Thymus (tissue), 11 donors: ENCODE data around the gene MCIDAS. TPM values are rescaled to one million over a fixed set of nuclear protein-coding genes. Genes with fewer than 3 reads are reported as not detected.

ENCODE experiments used
- DNase-seq, 9 donors: peaks; one replicate each; pipeline ENCODE4 v3.0.0-alpha.2; 2013; ENCODE audit warnings: low spot score in 9 of 9, low read depth in 6 of 9, missing footprints in 1 of 9
- H3K27ac ChIP-seq, 2 donors: one replicate each; pipeline ENCODE4 v1.5.1; 2013; ENCODE audit warnings: control low read depth in 1 of 2, low read depth in 1 of 2, low read length in 1 of 2, mild to moderate bottlenecking in 1 of 2, moderate library complexity in 1 of 2
- H3K27me3 ChIP-seq, 2 donors: one replicate each; pipeline ENCODE4 v1.5.1; 2013; ENCODE audit warnings: low read length in 1 of 2; ENCODE audit not compliant: control insufficient read depth in 2 of 2, insufficient read depth in 1 of 2
- H3K36me3 ChIP-seq, 2 donors: one replicate each; pipeline ENCODE4 v1.5.1; 2013; ENCODE audit warnings: low read length in 1 of 2, mild to moderate bottlenecking in 1 of 2, moderate library complexity in 1 of 2; ENCODE audit not compliant: control insufficient read depth in 2 of 2, insufficient read depth in 2 of 2
- H3K4me1 ChIP-seq, 2 donors: one replicate each; pipeline ENCODE4 v1.5.1; 2013; ENCODE audit warnings: low read length in 2 of 2; ENCODE audit not compliant: control insufficient read depth in 2 of 2, insufficient read depth in 2 of 2
- H3K4me3 ChIP-seq, 2 donors: one replicate each; pipeline ENCODE4 v1.5.1; 2013; ENCODE audit warnings: low read length in 2 of 2, control low read depth in 1 of 2, mild to moderate bottlenecking in 1 of 2
- H3K9me3 ChIP-seq, 2 donors: one replicate each; pipeline ENCODE4 v1.5.1; 2013; ENCODE audit warnings: low read length in 1 of 2, mild to moderate bottlenecking in 1 of 2; ENCODE audit not compliant: control insufficient read depth in 2 of 2, insufficient read depth in 1 of 2
- WGBS: extraction: QIAGEN DNeasy Blood & Tissue Kit; methylation state at CpG from one replicate; pipeline ENCODE4 v1.1.7; 2013; 5-methylcytosine and 5-hydroxymethylcytosine counted together
- polyA plus RNA-seq: library from polyadenylated mRNA; stranded (reverse); fragments of 200-250 nt; gene quantifications from one replicate; pipeline ENCODE4 v1.2.3, GENCODE V29; 2013
- total RNA-seq: library from RNA; stranded (reverse); fragments of 120-200 nt; gene quantifications from one replicate; pipeline ENCODE4 v1.2.4, GENCODE V29; 2013
- donor health status: healthy.

The MCIDAS gene
- total and polyA plus RNA-seq, 2 donors = 0.11 TPM; not detected in 1

DNA sequence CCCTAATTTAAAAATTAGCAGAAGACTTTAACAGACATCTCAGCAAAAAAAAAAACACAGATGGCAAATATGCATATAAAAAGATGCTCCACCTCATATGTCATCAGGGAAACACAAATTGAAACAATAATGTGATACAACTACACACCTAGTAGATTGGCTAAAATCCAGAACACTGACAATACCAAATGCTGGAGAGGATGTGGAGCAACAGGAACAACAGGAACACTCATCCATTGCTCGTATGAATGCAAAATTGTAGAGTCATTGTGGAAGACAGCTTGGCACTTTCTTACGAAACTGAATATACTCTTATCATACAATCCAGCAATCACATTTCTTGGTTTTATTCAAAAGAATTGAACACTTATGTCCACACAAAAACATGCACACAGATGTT lies 22.1 kb downstream of the MCIDAS start:
- H3K36me3 ChIP-seq = no peaks in the 10 kb centered on the region
- H3K27ac ChIP-seq = no peak overlapping the region
- 50% methylated on average over 2 of the region's 2 CpGs for WGBS
- H3K4me3 ChIP-seq = no peak overlapping the region
- peaks cover 0 to 11% of the 10 kb centered on the region in 2 donors for H3K27me3 ChIP-seq
- no peak for DNase-seq
- H3K4me1 ChIP-seq = no peaks in the 10 kb centered on the region
- no peaks in the 10 kb centered on the region for H3K9me3 ChIP-seq

DNA sequence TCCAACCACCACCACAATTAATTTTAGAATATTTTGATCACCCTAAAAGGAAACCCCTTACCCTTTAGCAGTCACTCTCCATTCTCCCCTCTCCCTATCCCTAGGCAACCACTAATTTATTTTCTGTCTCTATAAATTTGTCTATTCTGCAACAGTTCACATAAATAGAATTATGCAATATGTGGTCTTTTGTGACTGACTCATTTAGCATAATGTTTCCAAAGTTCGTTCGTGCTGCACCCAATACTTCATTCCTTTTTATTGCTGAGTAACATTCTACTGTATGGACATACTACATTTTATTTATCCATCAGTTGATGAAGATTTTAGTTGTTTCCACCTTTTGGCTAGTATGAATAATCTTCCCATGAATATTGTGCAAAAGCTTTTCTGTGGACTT lies 36.0 kb downstream of the MCIDAS start:
- Histone ChIP-seq H3K4me3 (no peak overlapping the region), H3K27ac (no peak overlapping the region), H3K4me1 (no peaks in the 10 kb centered on the region), H3K9me3 (no peaks in the 10 kb centered on the region), H3K36me3 (no peaks in the 10 kb centered on the region), H3K27me3 (peaks cover 5 to 29% of the 10 kb centered on the region in 2 donors)
- WGBS = 97% methylated on average over 2 of the region's 2 CpGs
- no peak for DNase-seq

DNA sequence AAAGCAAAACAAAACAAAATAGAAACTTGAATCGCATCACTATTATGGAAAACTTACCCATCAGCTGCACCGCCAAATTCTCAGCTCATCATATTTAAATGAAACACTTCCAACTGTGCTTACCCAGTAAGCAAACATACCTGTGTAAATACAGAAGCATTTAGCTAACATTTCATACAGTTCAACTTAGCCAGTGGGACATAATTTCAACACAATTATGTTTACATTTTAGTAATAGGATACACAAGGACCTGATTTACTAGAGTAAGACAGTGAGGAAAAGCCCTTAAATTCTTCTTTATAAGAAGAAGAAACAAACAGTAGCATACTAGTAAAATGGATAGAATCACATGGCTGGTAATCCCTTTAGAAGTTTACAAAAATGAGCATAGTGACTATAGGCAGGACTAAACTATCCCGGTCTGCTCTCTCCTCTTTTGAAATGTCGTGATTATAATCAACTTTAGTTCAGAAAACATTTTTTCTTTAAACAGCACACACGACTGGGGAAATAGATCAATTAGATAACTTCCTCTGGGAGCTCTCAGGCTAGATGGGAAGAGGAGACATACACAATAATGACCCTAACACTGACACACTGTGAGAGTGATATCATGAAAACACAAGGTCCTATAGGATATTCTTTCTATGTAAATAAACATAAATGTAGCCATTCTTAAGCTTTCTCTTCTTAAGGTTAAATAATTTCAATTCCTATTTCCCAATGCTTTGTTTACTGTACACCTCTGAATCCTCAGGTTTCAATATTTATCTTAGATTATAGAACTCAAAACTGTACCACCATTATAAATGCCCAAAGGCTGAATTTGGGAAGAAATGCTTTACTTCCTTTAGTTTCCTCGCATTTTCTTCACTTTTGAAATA lies 38.2 kb downstream of the MCIDAS start:
- H3K4me1 ChIP-seq = no peaks in the 10 kb centered on the region
- WGBS = 80% methylated on average over 6 of the region's 6 CpGs
- H3K9me3 ChIP-seq = no peaks in the 10 kb centered on the region
- H3K4me3 ChIP-seq = no peak overlapping the region
- H3K27me3 ChIP-seq = peaks cover 5 to 35% of the 10 kb centered on the region in 2 donors
- H3K27ac ChIP-seq = no peak overlapping the region
- DNase-seq = no peak
- no peaks in the 10 kb centered on the region for H3K36me3 ChIP-seq

DNA sequence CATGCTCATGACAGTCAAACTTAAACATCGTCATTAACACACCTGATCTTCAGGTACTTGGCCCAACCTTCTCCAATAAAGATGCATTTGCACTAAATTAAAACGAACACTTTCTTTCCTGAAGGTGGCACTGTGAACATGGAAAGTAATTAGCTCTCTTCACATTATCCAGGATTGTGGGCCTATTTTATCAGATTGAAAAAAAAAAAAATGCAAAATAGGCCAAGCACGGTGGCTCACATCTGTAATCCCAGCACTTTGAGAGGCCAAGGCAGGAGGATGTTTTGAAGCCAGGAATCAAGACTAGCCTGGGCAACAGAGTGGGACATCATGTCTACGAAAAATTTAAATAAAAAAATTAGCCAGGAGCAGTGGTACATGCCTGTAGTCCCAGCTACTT lies 39.7 kb downstream of the MCIDAS start:
- Histone ChIP-seq H3K4me1 (no peaks in the 10 kb centered on the region), H3K9me3 (no peaks in the 10 kb centered on the region), H3K27me3 (peaks cover 5 to 28% of the 10 kb centered on the region in 2 donors), H3K4me3 (no peak overlapping the region), H3K36me3 (no peaks in the 10 kb centered on the region), H3K27ac (no peak overlapping the region)
- DNase-seq = no peak
- 54% methylated on average over 4 of the region's 4 CpGs for WGBS

DNA sequence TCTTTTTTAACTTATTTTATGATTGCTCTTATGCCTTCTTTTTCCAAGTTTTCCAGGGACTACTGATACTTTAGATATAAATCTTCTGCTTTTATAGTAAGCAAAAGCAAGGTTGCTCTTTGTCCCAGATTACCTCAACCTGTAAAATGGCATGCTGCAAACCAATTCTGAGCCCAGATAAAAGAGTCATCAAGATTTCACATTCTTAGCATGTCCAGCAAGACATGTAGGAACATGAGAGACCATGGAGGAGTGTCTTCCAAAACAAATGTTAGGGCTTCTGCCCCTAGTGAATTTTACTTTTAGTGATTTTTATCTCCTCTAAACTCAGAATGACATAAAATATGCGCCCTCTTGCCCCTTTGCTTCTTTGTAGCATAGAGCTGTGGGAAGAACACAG lies 47.1 kb downstream of the MCIDAS start:
- no peaks in the 10 kb centered on the region for H3K9me3 ChIP-seq
- DNase-seq = no peak
- peaks cover 3 to 4% of the 10 kb centered on the region in 2 donors for H3K4me1 ChIP-seq
- no peaks in the 10 kb centered on the region for H3K36me3 ChIP-seq
- H3K27me3 ChIP-seq = peaks cover 32 to 61% of the 10 kb centered on the region in 2 donors
- WGBS = 78% methylated on average over 1 of the region's 1 CpG
- no peak overlapping the region for H3K4me3 ChIP-seq
- no peak overlapping the region for H3K27ac ChIP-seq

DNA sequence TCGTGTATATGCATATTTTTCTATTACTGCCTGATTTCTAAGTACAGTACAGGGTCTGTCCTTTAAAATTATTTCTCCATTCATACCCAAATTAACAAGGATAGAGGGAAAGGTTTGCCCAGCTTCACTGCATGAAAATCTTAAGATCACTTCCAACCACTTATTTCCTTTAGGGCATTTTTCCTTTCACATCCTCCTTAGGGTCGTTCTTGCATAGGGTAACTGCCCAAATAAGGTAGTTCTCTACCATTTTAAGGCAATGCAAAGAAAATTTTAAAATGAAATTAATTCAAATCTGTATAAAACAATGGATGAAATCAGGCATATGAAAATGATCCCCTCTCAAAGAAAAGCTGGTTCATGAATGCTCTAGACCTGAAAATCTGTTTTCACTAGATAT lies 50.0 kb downstream of the MCIDAS start:
- no peak for DNase-seq
- H3K27ac ChIP-seq = no peak overlapping the region
- H3K27me3 ChIP-seq = peaks cover 43 to 78% of the 10 kb centered on the region in 2 donors
- WGBS = 4% methylated on average over 2 of the region's 2 CpGs
- no peak overlapping the region for H3K4me3 ChIP-seq
- H3K36me3 ChIP-seq = no peaks in the 10 kb centered on the region
- peaks cover 0 to 4% of the 10 kb centered on the region in 2 donors for H3K9me3 ChIP-seq
- H3K4me1 ChIP-seq = peaks cover 3 to 20% of the 10 kb centered on the region in 2 donors

DNA sequence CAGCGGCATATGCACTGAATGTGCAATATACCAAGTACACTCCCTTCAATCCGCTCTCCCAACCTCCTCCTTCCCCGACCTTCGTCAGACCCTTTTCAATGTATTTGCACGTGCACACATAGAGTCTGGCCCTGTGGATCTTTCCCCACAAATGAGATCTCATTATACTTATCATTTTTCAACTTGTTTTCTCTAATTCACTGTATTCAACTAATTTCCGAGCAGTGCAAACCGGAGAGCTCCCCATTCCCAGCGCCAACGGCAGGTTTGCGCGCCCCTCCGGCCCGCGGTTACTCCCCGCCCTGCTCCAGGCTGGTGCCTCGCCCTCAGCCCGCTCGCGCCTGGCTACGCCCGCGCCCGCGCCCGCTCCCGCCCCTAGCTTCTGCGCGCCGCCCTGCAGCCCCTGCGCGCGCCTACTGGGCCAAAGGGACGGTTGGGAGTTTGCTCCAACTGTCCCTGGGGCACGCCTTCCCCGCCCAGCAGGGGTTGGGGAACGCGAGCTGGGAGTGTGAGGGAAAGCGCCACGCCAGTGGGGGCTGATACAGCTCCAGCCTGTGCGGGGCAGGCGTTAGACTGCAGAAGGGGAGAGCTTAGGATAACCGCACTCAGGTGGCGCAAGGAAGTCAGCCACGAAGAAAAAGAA lies 50.8 kb downstream of the MCIDAS start:
- H3K4me3 ChIP-seq = peak overlapping the region in 1 of 2 donors; percentile 20

DNA sequence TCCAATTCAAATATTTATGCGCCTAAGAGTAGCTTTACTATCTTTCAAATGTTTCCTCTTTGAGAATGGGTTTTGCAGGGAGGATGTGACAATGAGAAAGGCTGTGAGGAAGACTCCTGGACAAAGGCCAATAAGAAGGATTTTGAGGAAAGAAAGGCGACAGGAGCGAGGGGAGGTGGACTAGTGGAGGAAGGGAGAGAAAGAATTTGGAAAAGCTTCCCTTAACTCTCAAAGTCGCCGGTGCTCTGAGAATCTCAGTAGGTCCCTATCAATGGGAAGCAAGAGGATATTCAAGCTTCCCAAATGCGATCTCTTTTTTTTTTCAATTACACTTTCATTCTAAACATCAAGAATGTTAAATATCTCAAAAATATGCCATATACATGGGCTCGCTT lies 51.3 kb downstream of the MCIDAS start:
- H3K4me1 ChIP-seq = peaks cover 3 to 21% of the 10 kb centered on the region in 2 donors
- peaks cover 43 to 86% of the 10 kb centered on the region in 2 donors for H3K27me3 ChIP-seq
- H3K27ac ChIP-seq = no peak overlapping the region
- no peak for DNase-seq
- no peaks in the 10 kb centered on the region for H3K36me3 ChIP-seq
- H3K4me3 ChIP-seq = no peak overlapping the region
- H3K9me3 ChIP-seq = peaks cover 0 to 4% of the 10 kb centered on the region in 2 donors
- WGBS = 14% methylated on average over 7 of the region's 7 CpGs

More for the DNA sequence above, 50.8 kb downstream of the MCIDAS start:
- Histone ChIP-seq H3K27me3 (peaks cover 43 to 80% of the 10 kb centered on the region in 2 donors), H3K9me3 (peaks cover 0 to 4% of the 10 kb centered on the region in 2 donors), H3K36me3 (no peaks in the 10 kb centered on the region), H3K27ac (no peak overlapping the region), H3K4me1 (peaks cover 3 to 21% of the 10 kb centered on the region in 2 donors)
- DNase-seq = peak in 2 of 9 donors; percentile 4 to 34
- WGBS = 2% methylated on average over 44 of the region's 44 CpGs

DNA sequence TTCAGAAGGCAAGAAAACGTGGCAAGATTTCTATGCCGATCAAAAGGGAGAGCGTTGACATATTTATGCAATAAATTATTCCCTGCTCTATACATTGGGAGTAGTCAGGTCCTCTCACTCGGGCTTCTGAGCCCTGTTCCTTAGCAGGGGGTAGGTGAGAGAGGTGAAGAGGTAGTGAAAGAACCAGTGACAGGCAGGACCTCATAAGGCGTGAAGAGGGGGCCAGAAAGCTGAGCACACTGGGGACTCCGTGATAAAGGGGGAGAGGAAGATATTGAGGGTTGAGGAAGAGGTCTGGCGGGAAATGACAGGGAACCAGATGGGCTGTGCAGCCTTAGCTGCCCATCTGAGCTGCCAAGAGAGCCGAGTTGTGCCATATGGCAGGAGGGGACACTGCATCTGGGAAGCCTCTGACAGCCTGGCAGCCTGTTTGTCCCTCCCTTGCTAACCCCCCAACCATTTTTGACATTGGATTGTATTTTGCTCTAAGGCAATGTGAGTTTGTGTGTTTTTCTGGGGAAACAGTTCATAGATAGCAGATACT lies 53.4 kb downstream of the MCIDAS start:
- no peaks in the 10 kb centered on the region for H3K36me3 ChIP-seq
- DNase-seq = no peak
- WGBS = 1% methylated on average over 8 of the region's 8 CpGs
- H3K4me3 ChIP-seq = peak overlapping the region; percentile 15 to 24
- H3K27me3 ChIP-seq = peaks cover 41 to 84% of the 10 kb centered on the region in 2 donors
- peaks cover 3 to 21% of the 10 kb centered on the region in 2 donors for H3K4me1 ChIP-seq
- H3K27ac ChIP-seq = no peak overlapping the region
- H3K9me3 ChIP-seq = peaks cover 0 to 4% of the 10 kb centered on the region in 2 donors
